Measurements from ENCODE around the gene TCFL5.

DNA sequence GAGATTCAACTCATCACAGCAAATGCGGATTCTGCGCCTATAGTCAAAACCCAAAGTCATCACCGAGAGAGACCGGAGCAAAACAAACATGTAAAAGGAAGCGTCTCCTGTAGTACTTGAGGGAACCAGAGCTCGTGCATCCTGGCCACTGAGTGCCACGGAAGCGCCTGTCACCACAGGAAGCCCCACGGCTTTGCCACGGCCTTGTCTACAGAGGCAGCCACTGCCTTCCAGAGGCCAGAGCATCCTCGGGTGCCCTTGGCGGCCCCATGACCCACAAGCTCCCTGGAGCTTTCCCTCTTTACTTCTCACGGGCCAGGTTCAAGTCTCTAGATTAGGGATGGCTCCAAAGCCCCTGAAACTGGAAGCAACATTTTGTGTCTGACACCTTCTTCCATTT lies 7.5 kb downstream of the TCFL5 start:
- TF ChIP-seq CTCF (IDR thresholded peaks at IDR 0.05; ENCODE audit: low read length) (no peak), EZH2 (IDR thresholded peaks at IDR 0.05; ENCODE audit: borderline replicate concordance, low read length) (no peak)

Data from OCI-LY1 (cell line).